Neural cell (in vitro differentiated cells): Measurements from ENCODE around the gene MRPL58. TPM values are rescaled to one million over a fixed set of nuclear protein-coding genes. Genes with fewer than 3 reads are reported as not detected.

Source experiments
- H2AFZ ChIP-seq: fragments of 200-600, 300-800 bp; sonication (generic), shearing (Covaris generic); 2 replicates; pipeline ENCODE4 v1.6.0; 2014; ENCODE audit warnings: low read depth, mild to moderate bottlenecking, antibody characterized with exemption, low read length, moderate library complexity
- H3F3A ChIP-seq: fragments of 200-600 bp; shearing (Covaris generic); 2 replicates; pipeline ENCODE4 v1.6.1; 2016; ENCODE audit warnings: mild to moderate bottlenecking, moderate library complexity, mixed read lengths, antibody characterized with exemption, low read length; ENCODE audit not compliant: insufficient read depth, poor library complexity, severe bottlenecking
- H3K27ac ChIP-seq: fragments of 200-600, 300-800 bp; sonication (generic), shearing (Covaris generic); 2 replicates; pipeline ENCODE4 v1.5.1; 2014; ENCODE audit warnings: mild to moderate bottlenecking, low read length, moderate library complexity
- H3K27me3 ChIP-seq: fragments of 300-800, 200-600 bp; sonication (generic), shearing (Covaris generic); 2 replicates; pipeline ENCODE4 v1.6.0; 2014; ENCODE audit warnings: mild to moderate bottlenecking, low read depth, low read length, moderate library complexity; ENCODE audit not compliant: insufficient read depth
- H3K36me3 ChIP-seq: fragments of 300-800, 200-600 bp; sonication (generic), shearing (Covaris generic); 2 replicates; pipeline ENCODE4 v1.5.1; 2014; ENCODE audit warnings: mild to moderate bottlenecking, antibody characterized with exemption, low read length, moderate library complexity; ENCODE audit not compliant: insufficient read depth
- H3K4me2 ChIP-seq: fragments of 300-800, 200-600 bp; sonication (generic), shearing (Covaris generic); 2 replicates; pipeline ENCODE4 v1.6.0; 2014; ENCODE audit warnings: mild to moderate bottlenecking, low read length
- H3K4me3 ChIP-seq: fragments of 300-800, 200-600 bp; sonication (generic), shearing (Covaris generic); 2 replicates; pipeline ENCODE4 v1.5.1; 2014; ENCODE audit warnings: mild to moderate bottlenecking, low read length, moderate library complexity
- H3K79me2 ChIP-seq: fragments of 200-600 bp; shearing (Covaris generic); replicated peaks from 2 replicates; pipeline ENCODE4 v1.6.0; 2014; ENCODE audit warnings: mild to moderate bottlenecking, low read length, moderate library complexity; ENCODE audit not compliant: insufficient read depth
- H3K9ac ChIP-seq: fragments of 300-800, 200-600 bp; sonication (generic), shearing (Covaris generic); 2 replicates; pipeline ENCODE4 v1.6.1; 2016; ENCODE audit warnings: mild to moderate bottlenecking, low read length, mixed read lengths
- H3K9me2 ChIP-seq: fragments of 200-600 bp; shearing (Covaris generic); 2 replicates; pipeline ENCODE4 v1.6.1; 2016; ENCODE audit warnings: mild to moderate bottlenecking, low read length, mixed read lengths; ENCODE audit not compliant: insufficient read depth
- H3K9me3 ChIP-seq: fragments of 200-600, 300-800 bp; sonication (generic), shearing (Covaris generic); 2 replicates; pipeline ENCODE4 v1.6.1; 2016; ENCODE audit warnings: mild to moderate bottlenecking, mixed run types, low read length, moderate library complexity, mixed read lengths
- H4K20me1 ChIP-seq: fragments of 200-600 bp; shearing (Covaris generic); 2 replicates; pipeline ENCODE4 v1.6.1; 2016; ENCODE audit warnings: mild to moderate bottlenecking, mixed run types; ENCODE audit not compliant: insufficient read depth
- EP300 ChIP-seq: fragments of 450-650 bp; conservative IDR thresholded peaks from 2 replicates; pipeline ENCODE4 v1.6.1; 2014; ENCODE audit warnings: antibody characterized with exemption, mild to moderate bottlenecking, moderate library complexity; ENCODE audit not compliant: poor library complexity, severe bottlenecking
- MXI1 ChIP-seq: fragments of 450-650 bp; conservative IDR thresholded peaks from 2 replicates; pipeline ENCODE4 v1.6.1; 2014; ENCODE audit warnings: antibody characterized with exemption, mild to moderate bottlenecking; ENCODE audit not compliant: poor library complexity, severe bottlenecking
- POLR2AphosphoS5 ChIP-seq: IDR thresholded peaks from 2 replicates; pipeline ENCODE4 v1.6.1; 2012
- RAD21 ChIP-seq: fragments of 450-650 bp; conservative IDR thresholded peaks from 2 replicates; pipeline ENCODE4 v1.6.1; 2014; ENCODE audit warnings: antibody characterized with exemption, mild to moderate bottlenecking, moderate library complexity
- SMC3 ChIP-seq: fragments of 450-650 bp; conservative IDR thresholded peaks from 2 replicates; pipeline ENCODE4 v1.6.1; 2014; ENCODE audit warnings: antibody characterized with exemption, mild to moderate bottlenecking, moderate library complexity; ENCODE audit not compliant: poor library complexity
- TAF1 ChIP-seq: IDR thresholded peaks from 2 replicates; pipeline ENCODE4 v1.6.1; 2012; ENCODE audit warnings: low read depth
- polyA plus RNA-seq: library from polyadenylated mRNA; depleted of rRNA; stranded (reverse); fragments of >200 nt; gene quantifications from 2 replicates; pipeline ENCODE4 v1.2.3, GENCODE V29; 2014
- TF ChIP-seq, protein P1 (sequence below): fragments of 450-650 bp; IDR thresholded peaks from 2 replicates; pipeline ENCODE4 v1.5.1; 2014; ENCODE audit warnings: antibody characterized with exemption, mild to moderate bottlenecking, moderate library complexity; ENCODE audit not compliant: poor library complexity, severe bottlenecking
- TF ChIP-seq, protein P2 (sequence below): IDR thresholded peaks from 2 replicates; pipeline ENCODE4 v1.6.1; 2012; ENCODE audit warnings: borderline replicate concordance

The MRPL58 gene
- polyA plus RNA-seq, 1 donor from 2014 or later = 47.4 TPM

DNA sequence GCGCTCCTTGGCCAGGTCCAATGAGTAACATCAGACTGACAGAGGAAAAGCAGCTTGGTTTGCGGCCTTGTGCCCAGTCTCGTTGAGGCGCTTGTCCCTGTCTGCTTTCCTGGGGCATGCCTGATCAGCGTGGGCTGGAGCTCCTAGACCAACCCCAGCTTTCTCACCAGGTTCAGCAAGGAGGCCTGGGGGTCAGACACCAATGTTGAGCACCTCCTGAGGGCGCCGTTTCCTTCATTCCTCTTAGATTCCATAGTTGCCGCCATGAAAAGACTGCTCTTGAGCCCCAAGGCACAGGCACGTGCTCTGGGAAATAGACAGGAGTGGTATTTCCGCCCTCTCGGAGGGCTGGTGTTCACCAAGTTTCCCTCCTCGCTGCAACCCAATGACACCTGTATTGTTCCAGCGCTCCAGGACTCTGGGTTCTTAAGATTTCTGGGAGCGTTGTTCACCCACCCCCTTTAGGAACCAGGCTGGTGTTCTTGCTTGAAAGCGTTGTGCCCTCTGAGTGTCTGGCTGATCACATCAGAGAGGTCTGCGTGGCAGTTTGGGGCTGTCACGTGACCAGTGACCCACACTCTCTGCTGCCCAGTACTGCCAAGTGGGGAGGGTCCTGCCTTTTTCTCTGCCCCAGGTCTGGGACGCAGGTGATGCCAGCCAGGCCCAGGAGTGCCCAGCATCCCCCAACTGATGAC is 52.5 kb downstream of the MRPL58 start:
- H3K36me3 ChIP-seq = no peaks in the 10 kb centered on the region
- no peak overlapping the region for H3K27ac ChIP-seq
- TF ChIP-seq SMC3 = no peak
- TF ChIP-seq EP300 = no peak
- no peak for TF ChIP-seq POLR2AphosphoS5
- no peak for TF ChIP-seq TAF1
- TF ChIP-seq, protein P1, sequence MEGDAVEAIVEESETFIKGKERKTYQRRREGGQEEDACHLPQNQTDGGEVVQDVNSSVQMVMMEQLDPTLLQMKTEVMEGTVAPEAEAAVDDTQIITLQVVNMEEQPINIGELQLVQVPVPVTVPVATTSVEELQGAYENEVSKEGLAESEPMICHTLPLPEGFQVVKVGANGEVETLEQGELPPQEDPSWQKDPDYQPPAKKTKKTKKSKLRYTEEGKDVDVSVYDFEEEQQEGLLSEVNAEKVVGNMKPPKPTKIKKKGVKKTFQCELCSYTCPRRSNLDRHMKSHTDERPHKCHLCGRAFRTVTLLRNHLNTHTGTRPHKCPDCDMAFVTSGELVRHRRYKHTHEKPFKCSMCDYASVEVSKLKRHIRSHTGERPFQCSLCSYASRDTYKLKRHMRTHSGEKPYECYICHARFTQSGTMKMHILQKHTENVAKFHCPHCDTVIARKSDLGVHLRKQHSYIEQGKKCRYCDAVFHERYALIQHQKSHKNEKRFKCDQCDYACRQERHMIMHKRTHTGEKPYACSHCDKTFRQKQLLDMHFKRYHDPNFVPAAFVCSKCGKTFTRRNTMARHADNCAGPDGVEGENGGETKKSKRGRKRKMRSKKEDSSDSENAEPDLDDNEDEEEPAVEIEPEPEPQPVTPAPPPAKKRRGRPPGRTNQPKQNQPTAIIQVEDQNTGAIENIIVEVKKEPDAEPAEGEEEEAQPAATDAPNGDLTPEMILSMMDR = no peak
- TF ChIP-seq MXI1 = no peak
- TF ChIP-seq, protein P2, sequence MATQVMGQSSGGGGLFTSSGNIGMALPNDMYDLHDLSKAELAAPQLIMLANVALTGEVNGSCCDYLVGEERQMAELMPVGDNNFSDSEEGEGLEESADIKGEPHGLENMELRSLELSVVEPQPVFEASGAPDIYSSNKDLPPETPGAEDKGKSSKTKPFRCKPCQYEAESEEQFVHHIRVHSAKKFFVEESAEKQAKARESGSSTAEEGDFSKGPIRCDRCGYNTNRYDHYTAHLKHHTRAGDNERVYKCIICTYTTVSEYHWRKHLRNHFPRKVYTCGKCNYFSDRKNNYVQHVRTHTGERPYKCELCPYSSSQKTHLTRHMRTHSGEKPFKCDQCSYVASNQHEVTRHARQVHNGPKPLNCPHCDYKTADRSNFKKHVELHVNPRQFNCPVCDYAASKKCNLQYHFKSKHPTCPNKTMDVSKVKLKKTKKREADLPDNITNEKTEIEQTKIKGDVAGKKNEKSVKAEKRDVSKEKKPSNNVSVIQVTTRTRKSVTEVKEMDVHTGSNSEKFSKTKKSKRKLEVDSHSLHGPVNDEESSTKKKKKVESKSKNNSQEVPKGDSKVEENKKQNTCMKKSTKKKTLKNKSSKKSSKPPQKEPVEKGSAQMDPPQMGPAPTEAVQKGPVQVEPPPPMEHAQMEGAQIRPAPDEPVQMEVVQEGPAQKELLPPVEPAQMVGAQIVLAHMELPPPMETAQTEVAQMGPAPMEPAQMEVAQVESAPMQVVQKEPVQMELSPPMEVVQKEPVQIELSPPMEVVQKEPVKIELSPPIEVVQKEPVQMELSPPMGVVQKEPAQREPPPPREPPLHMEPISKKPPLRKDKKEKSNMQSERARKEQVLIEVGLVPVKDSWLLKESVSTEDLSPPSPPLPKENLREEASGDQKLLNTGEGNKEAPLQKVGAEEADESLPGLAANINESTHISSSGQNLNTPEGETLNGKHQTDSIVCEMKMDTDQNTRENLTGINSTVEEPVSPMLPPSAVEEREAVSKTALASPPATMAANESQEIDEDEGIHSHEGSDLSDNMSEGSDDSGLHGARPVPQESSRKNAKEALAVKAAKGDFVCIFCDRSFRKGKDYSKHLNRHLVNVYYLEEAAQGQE = no peak

DNA sequence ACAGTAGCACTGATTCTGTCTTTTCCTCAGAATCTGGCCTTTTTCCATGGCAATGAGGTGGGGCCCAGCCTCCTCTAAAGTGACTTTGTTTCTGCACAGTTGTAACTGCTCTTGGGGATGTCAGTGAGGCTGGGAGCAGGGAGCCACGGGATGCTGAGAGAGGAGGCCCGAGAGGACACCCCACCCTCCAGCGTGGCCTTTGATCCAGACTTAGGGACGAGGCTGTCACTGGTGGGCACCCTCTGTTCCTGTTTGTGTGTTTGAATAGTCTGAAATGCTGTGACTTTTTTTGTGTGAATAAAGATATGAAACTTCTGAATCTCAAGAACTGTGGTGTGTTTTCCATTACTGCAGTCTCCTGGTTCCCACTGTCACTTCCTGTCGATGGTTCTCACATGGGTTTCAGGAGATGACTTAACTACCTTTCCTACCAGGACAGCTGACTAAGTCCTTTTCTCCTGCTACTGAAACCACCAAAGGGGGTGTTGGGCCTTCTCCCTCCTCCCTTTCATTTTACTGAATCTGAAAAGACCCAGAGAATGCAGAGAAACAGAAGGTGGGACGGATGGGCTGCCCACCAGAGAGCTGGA is 53.2 kb downstream of the MRPL58 start:
- H4K20me1 ChIP-seq = no peaks in the 10 kb centered on the region
- no peaks in the 10 kb centered on the region for H3K79me2 ChIP-seq
- no peaks in the 10 kb centered on the region for H3K9me2 ChIP-seq
- H3K4me2 ChIP-seq = no peak overlapping the region
- TF ChIP-seq RAD21 (no peak), MXI1 (no peak)
- TF ChIP-seq, protein P2 = no peak
- no peaks in the 10 kb centered on the region for H3K36me3 ChIP-seq
- H3K9ac ChIP-seq = no peak overlapping the region
- no peak overlapping the region for H3K4me3 ChIP-seq
- no peaks in the 10 kb centered on the region for H3K27me3 ChIP-seq
- H3K9me3 ChIP-seq = no peaks in the 10 kb centered on the region
- no peak overlapping the region for H2AFZ ChIP-seq
- H3F3A ChIP-seq = no peaks in the 10 kb centered on the region
- H3K27ac ChIP-seq = no peak overlapping the region

More for the DNA sequence above, 52.5 kb downstream of the MRPL58 start:
- Histone ChIP-seq H3K4me2 (no peak overlapping the region), H3K9ac (no peak overlapping the region), H3K9me3 (no peaks in the 10 kb centered on the region), H3K9me2 (no peaks in the 10 kb centered on the region), H4K20me1 (no peaks in the 10 kb centered on the region), H3K4me3 (no peak overlapping the region), H3F3A (no peaks in the 10 kb centered on the region), H3K79me2 (no peaks in the 10 kb centered on the region), H2AFZ (no peak overlapping the region), H3K27me3 (no peaks in the 10 kb centered on the region)
